Measurements from ENCODE around the gene BRIP1.

DNA sequence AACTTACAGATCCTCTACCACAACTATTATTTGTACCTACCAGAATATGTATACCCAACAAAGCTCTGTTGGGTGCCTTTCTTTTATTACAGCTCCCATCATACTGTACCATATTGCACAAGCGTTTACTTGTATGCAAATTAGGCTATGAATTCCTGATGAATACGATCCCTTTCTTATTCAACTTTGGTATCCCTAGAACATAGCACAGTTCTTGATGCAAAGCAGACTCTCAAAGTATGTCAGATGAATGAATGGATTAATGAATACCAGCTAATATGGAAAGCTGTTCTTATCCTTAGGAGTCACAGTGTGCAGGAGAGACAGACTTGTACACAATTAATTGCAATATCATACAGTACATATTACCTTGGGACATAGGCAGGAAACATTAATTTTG, 192.6 kb downstream of the BRIP1 start:
- TF ChIP-seq, protein P1, sequence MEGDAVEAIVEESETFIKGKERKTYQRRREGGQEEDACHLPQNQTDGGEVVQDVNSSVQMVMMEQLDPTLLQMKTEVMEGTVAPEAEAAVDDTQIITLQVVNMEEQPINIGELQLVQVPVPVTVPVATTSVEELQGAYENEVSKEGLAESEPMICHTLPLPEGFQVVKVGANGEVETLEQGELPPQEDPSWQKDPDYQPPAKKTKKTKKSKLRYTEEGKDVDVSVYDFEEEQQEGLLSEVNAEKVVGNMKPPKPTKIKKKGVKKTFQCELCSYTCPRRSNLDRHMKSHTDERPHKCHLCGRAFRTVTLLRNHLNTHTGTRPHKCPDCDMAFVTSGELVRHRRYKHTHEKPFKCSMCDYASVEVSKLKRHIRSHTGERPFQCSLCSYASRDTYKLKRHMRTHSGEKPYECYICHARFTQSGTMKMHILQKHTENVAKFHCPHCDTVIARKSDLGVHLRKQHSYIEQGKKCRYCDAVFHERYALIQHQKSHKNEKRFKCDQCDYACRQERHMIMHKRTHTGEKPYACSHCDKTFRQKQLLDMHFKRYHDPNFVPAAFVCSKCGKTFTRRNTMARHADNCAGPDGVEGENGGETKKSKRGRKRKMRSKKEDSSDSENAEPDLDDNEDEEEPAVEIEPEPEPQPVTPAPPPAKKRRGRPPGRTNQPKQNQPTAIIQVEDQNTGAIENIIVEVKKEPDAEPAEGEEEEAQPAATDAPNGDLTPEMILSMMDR (IDR thresholded peaks at IDR 0.05): no peak
- TF ChIP-seq POLR2AphosphoS5 (IDR thresholded peaks at IDR 0.05; ENCODE audit: low read depth, low read length) (no peak), SIN3A (IDR thresholded peaks at IDR 0.05; ENCODE audit: borderline replicate concordance, insufficient read depth, low read depth, low read length) (no peak)
- TF ChIP-seq, protein P2, sequence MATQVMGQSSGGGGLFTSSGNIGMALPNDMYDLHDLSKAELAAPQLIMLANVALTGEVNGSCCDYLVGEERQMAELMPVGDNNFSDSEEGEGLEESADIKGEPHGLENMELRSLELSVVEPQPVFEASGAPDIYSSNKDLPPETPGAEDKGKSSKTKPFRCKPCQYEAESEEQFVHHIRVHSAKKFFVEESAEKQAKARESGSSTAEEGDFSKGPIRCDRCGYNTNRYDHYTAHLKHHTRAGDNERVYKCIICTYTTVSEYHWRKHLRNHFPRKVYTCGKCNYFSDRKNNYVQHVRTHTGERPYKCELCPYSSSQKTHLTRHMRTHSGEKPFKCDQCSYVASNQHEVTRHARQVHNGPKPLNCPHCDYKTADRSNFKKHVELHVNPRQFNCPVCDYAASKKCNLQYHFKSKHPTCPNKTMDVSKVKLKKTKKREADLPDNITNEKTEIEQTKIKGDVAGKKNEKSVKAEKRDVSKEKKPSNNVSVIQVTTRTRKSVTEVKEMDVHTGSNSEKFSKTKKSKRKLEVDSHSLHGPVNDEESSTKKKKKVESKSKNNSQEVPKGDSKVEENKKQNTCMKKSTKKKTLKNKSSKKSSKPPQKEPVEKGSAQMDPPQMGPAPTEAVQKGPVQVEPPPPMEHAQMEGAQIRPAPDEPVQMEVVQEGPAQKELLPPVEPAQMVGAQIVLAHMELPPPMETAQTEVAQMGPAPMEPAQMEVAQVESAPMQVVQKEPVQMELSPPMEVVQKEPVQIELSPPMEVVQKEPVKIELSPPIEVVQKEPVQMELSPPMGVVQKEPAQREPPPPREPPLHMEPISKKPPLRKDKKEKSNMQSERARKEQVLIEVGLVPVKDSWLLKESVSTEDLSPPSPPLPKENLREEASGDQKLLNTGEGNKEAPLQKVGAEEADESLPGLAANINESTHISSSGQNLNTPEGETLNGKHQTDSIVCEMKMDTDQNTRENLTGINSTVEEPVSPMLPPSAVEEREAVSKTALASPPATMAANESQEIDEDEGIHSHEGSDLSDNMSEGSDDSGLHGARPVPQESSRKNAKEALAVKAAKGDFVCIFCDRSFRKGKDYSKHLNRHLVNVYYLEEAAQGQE (IDR thresholded peaks at IDR 0.05; ENCODE audit: insufficient read depth in 1 of 2, low read depth in 2 of 2, low read length in 1 of 2): no peak
